ENCODE results near the gene TNFRSF1A.

The TNFRSF1A gene

GRCh38 chr12:6310771-6311610, 30.9 kb downstream of the TNFRSF1A start:
- Histone ChIP-seq H2AFZ (ENCODE audit: low read length) (no peak overlapping the region), H3K27me3 (ENCODE audit: insufficient read depth, low read length, poor library complexity, severe bottlenecking) (no peaks in the 10 kb centered on the region), H3F3A (ENCODE audit: low read depth) (no peaks in the 10 kb centered on the region), H3K4me3 (ENCODE audit: low read length, poor library complexity, severe bottlenecking) (no peak overlapping the region), H4K20me1 (ENCODE audit: insufficient read depth, low read length, poor library complexity, severe bottlenecking) (no peaks in the 10 kb centered on the region), H3K9me2 (replicated peaks; ENCODE audit: low read depth, low read length) (no peaks in the 10 kb centered on the region), H3K9me3 (ENCODE audit: insufficient read depth, low read depth, low read length) (no peaks in the 10 kb centered on the region), H3K9ac (ENCODE audit: low read depth, low read length, poor library complexity, severe bottlenecking) (no peak overlapping the region), H3K79me2 (ENCODE audit: insufficient read depth, low read length) (no peaks in the 10 kb centered on the region), H3K36me3 (ENCODE audit: insufficient read depth, low read length) (no peaks in the 10 kb centered on the region), H3K4me2 (ENCODE audit: low read depth, low read length, poor library complexity, severe bottlenecking) (no peak overlapping the region), H3K4me1 (ENCODE audit: insufficient read depth, low read length, poor library complexity, severe bottlenecking) (no peaks in the 10 kb centered on the region)
- no peak for TF ChIP-seq CTCF (conservative IDR thresholded peaks at IDR 0.05; ENCODE audit: low read length)
- TF ChIP-seq EZH2phosphoT487 (IDR thresholded peaks at IDR 0.05; ENCODE audit: borderline replicate concordance), result no peak

GRCh38 chr12:6307529-6307928, 34.3 kb downstream of the TNFRSF1A start:
- no peak overlapping the region for H3K4me2 ChIP-seq (ENCODE audit: low read depth, low read length, poor library complexity, severe bottlenecking)
- H3F3A ChIP-seq (ENCODE audit: low read depth), result no peaks in the 10 kb centered on the region
- H3K4me3 ChIP-seq (ENCODE audit: low read length, poor library complexity, severe bottlenecking), result no peak overlapping the region
- no peaks in the 10 kb centered on the region for H4K20me1 ChIP-seq (ENCODE audit: insufficient read depth, low read length, poor library complexity, severe bottlenecking)
- H3K9ac ChIP-seq (ENCODE audit: low read depth, low read length, poor library complexity, severe bottlenecking), result no peak overlapping the region
- no peaks in the 10 kb centered on the region for H3K9me2 ChIP-seq (replicated peaks; ENCODE audit: low read depth, low read length)
- TF ChIP-seq EZH2phosphoT487 (IDR thresholded peaks at IDR 0.05; ENCODE audit: borderline replicate concordance), result no peak
- H2AFZ ChIP-seq (ENCODE audit: low read length), result no peak overlapping the region
- H3K9me3 ChIP-seq (ENCODE audit: insufficient read depth, low read depth, low read length), result no peaks in the 10 kb centered on the region
- H3K36me3 ChIP-seq (ENCODE audit: insufficient read depth, low read length), result no peaks in the 10 kb centered on the region
- H3K79me2 ChIP-seq (ENCODE audit: insufficient read depth, low read length), result no peaks in the 10 kb centered on the region
- no peaks in the 10 kb centered on the region for H3K27me3 ChIP-seq (ENCODE audit: insufficient read depth, low read length, poor library complexity, severe bottlenecking)
- no peaks in the 10 kb centered on the region for H3K4me1 ChIP-seq (ENCODE audit: insufficient read depth, low read length, poor library complexity, severe bottlenecking)

- Histone ChIP-seq H3K79me2 (ENCODE audit: insufficient read depth, low read length) (no peaks in the 10 kb centered on the region), H3K9ac (ENCODE audit: low read depth, low read length, poor library complexity, severe bottlenecking) (no peak overlapping the region), H3K9me2 (replicated peaks; ENCODE audit: low read depth, low read length) (no peaks in the 10 kb centered on the region), H3K36me3 (ENCODE audit: insufficient read depth, low read length) (no peaks in the 10 kb centered on the region), H3K9me3 (ENCODE audit: insufficient read depth, low read depth, low read length) (no peaks in the 10 kb centered on the region), H3K4me3 (ENCODE audit: low read length, poor library complexity, severe bottlenecking) (no peak overlapping the region), H3K4me1 (ENCODE audit: insufficient read depth, low read length, poor library complexity, severe bottlenecking) (no peaks in the 10 kb centered on the region), H3K4me2 (ENCODE audit: low read depth, low read length, poor library complexity, severe bottlenecking) (no peak overlapping the region), H2AFZ (ENCODE audit: low read length) (no peak overlapping the region), H3F3A (ENCODE audit: low read depth) (no peaks in the 10 kb centered on the region), H4K20me1 (ENCODE audit: insufficient read depth, low read length, poor library complexity, severe bottlenecking) (no peaks in the 10 kb centered on the region), H3K27me3 (ENCODE audit: insufficient read depth, low read length, poor library complexity, severe bottlenecking) (no peaks in the 10 kb centered on the region)
- no peak for TF ChIP-seq CTCF (conservative IDR thresholded peaks at IDR 0.05; ENCODE audit: low read length)
These were observed 35.2 kb downstream of the TNFRSF1A start for GRCh38 chr12:6306599-6307220.

Data from Loucy (cell line).